HepG2 (cell line): ENCODE data around the gene CCR9. TPM values are rescaled to one million over a fixed set of nuclear protein-coding genes. Genes with fewer than 3 reads are reported as not detected.

Experiments
- CSRNP2 ChIP-seq: sonication (generic); formaldehyde crosslinking; conservative IDR thresholded peaks from 2 replicates; pipeline ENCODE4 v1.8.0; 2022; ENCODE audit warnings: low read depth, missing genetic modification reagents
- HES4 ChIP-seq: sonication (generic); formaldehyde crosslinking; IDR thresholded peaks from 2 replicates; pipeline ENCODE4 v1.9.0; 2021; ENCODE audit warnings: mild to moderate bottlenecking, missing genetic modification reagents, borderline replicate concordance
- HINFP ChIP-seq: sonication (generic); formaldehyde crosslinking; IDR thresholded peaks from 2 replicates; pipeline ENCODE4 v1.4.0; 2020; ENCODE audit warnings: low read depth, mild to moderate bottlenecking, missing genetic modification reagents
- MBD4 ChIP-seq: IDR thresholded peaks from 2 replicates; pipeline ENCODE4 v1.6.1; 2012; ENCODE audit warnings: low read length, inconsistent platforms, borderline replicate concordance
- PCBP1 ChIP-seq: fragments of 200-400 bp; formaldehyde crosslinking; IDR thresholded peaks from 2 replicates; pipeline ENCODE4 v1.6.1; 2017; ENCODE audit warnings: mild to moderate bottlenecking, low read depth, low read length, borderline replicate concordance
- PHF21A ChIP-seq: sonication (generic); formaldehyde crosslinking; IDR thresholded peaks from 2 replicates; pipeline ENCODE4 v1.5.0; 2020; ENCODE audit warnings: mild to moderate bottlenecking, missing genetic modification reagents
- POLR2AphosphoS2 ChIP-seq: IDR thresholded peaks from 2 replicates; pipeline ENCODE4 v1.6.1; 2011; ENCODE audit warnings: low read depth, low read length, improper control_type of control experiment
- RARA ChIP-seq: IDR thresholded peaks from 2 replicates; pipeline ENCODE4 v1.6.1; 2016; ENCODE audit warnings: missing genetic modification reagents, missing compliant biosample characterization
- RBM39 ChIP-seq: fragments of 200-400 bp; formaldehyde crosslinking; IDR thresholded peaks from one replicate; pipeline ENCODE4 v1.6.1; 2018; ENCODE audit warnings: antibody characterized with exemption, mild to moderate bottlenecking, low read depth, low read length; ENCODE audit not compliant: poor library complexity, severe bottlenecking
- RERE ChIP-seq: IDR thresholded peaks from 2 replicates; pipeline ENCODE4 v1.6.1; 2016; ENCODE audit warnings: low read depth, missing genetic modification reagents, missing compliant biosample characterization
- SALL1 ChIP-seq: sonication (generic); formaldehyde crosslinking; IDR thresholded peaks from 2 replicates; pipeline ENCODE4 v1.8.0; 2022; ENCODE audit warnings: mild to moderate bottlenecking, missing genetic modification reagents
- TCF7 ChIP-seq: sonication (generic); IDR thresholded peaks from 2 replicates; pipeline ENCODE4 v1.6.1; 2016; ENCODE audit warnings: antibody characterized with exemption, low read depth
- ZBTB34 ChIP-seq: sonication (generic); formaldehyde crosslinking; IDR thresholded peaks from 2 replicates; pipeline ENCODE4 v1.8.0; 2022; ENCODE audit warnings: mild to moderate bottlenecking, missing genetic modification reagents
- ZBTB49 ChIP-seq: sonication (generic); formaldehyde crosslinking; IDR thresholded peaks from 2 replicates; pipeline ENCODE4 v1.4.0; 2020; ENCODE audit warnings: missing genetic modification reagents, borderline replicate concordance
- ZNF253 ChIP-seq: sonication (generic); formaldehyde crosslinking; IDR thresholded peaks from 2 replicates; pipeline ENCODE4 v1.8.0; 2022; ENCODE audit warnings: mild to moderate bottlenecking, missing genetic modification reagents, borderline replicate concordance
- ZNF317 ChIP-seq: sonication (generic); formaldehyde crosslinking; IDR thresholded peaks from 2 replicates; pipeline ENCODE4 v1.5.0; 2020; ENCODE audit warnings: mild to moderate bottlenecking, missing genetic modification reagents
- polyA plus RNA-seq, 8 experiments: library from polyadenylated mRNA; depleted of rRNA in 3 of 8; stranded (reverse) in 7 of 8; unstranded in 1 of 8; fragments of >200 nt; fragmentation: Illumina TruSeq in 4 of 8; extraction: Trizol in 4 of 8; gene quantifications; 2 replicates each; pipeline versions ENCODE4 v1.2.1 to v1.2.3, GENCODE V29; 2011 to 2016; ENCODE audit warnings: low read depth in 4 of 8, missing spikeins in 1 of 8, mixed read lengths in 1 of 8; ENCODE audit not compliant: insufficient read depth in 1 of 8
- total RNA-seq, 5 experiments: library from RNA; depleted of rRNA; stranded (reverse); fragments of >200 nt; fragmentation: Illumina TruSeq; extraction: Trizol; gene quantifications; 2 replicates each; pipeline ENCODE4 v1.2.3, GENCODE V29; 2016; ENCODE audit warnings: low read depth in 1 of 5

CCR9 gene
- total and polyA plus RNA-seq, 2 of the 13 experiments (the other 11 are each of a cell fraction or from before 2014, with no cell fraction given): not detected

- peak; percentile 74 for TF ChIP-seq SALL1 (CRISPR knock-in tag)
- no peak; the same call in 1 of the 2 replicates for TF ChIP-seq ZNF253 (CRISPR knock-in tag)
- no peak for TF ChIP-seq PCBP1
- TF ChIP-seq ZBTB34 (CRISPR knock-in tag): no peak
- TF ChIP-seq HINFP (CRISPR knock-in tag): no peak
- no peak for TF ChIP-seq RERE
- TF ChIP-seq POLR2AphosphoS2: no peak
- TF ChIP-seq MBD4: no peak
- no peak for TF ChIP-seq RARA
- TF ChIP-seq ZBTB49 (CRISPR knock-in tag): no peak
- no peak for TF ChIP-seq TCF7
- TF ChIP-seq HES4 (CRISPR knock-in tag): no peak
- 0 out of 2 replicates have a peak, but pooled peaks have one; percentile 30 for TF ChIP-seq PHF21A (CRISPR knock-in tag)
- 0 out of 2 replicates have a peak, but pooled peaks have one; percentile 43 for TF ChIP-seq ZNF317
- no peak for TF ChIP-seq CSRNP2
- TF ChIP-seq RBM39: peak; percentile 49
Observed at GRCh38 chr3:45841757-45842491, 44.4 kb upstream of the CCR9 start, which contains the start of gene LZTFL1 (continued).
